ENCODE data around the gene IGF2R. TPM values are rescaled to one million over a fixed set of nuclear protein-coding genes. Genes with fewer than 3 reads are reported as not detected.
"Not testable (repeated sequence)": the region's sequence is repeated elsewhere in the genome, so short reads cannot be mapped to it uniquely, and the experiment has no call there.

Gene IGF2R
- total RNA-seq, 5 donors from 2014 or later (not counting 1 experiment from before 2014, with no cell fraction given), result 63.4 to 87.5 (median 70.5) TPM

DNA sequence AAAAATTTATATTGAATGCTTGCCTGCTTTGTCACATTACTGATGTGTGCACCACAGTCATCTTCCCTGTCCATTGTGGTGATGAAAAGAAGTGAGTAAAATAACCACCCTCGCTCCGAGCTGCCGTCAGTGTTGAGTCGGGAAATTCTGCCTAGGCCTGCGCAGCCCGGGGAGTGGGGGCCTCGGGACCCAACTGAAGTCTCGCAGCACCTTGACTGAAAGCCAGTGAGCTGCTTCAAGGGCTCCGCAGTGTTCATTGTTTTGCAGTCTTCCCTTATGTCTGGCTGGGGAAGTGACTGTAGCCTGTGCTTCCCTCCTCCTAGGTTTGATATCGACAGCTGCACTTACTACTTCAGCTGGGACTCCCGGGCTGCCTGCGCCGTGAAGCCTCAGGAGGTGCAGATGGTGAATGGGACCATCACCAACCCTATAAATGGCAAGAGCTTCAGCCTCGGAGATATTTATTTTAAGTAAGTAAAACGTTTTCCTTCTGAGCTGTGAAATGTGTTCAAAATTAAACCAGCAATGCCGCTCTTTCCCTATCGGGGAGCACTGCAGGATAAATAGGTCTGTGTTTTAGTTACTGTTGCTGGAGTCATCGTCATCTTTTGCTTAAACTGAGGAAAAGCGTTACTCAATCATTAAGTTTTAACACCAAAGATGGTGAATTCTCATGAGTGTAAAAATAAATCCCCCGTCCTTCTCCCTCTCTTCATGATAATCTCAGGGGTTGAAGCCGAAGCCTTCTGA lies 120.1 kb downstream of the IGF2R start:
- Histone ChIP-seq H3K27me3 (replicated peaks in 1 of 2; ENCODE audit: control insufficient read depth in 2 of 2, extremely low read depth in 1 of 2, insufficient read depth in 2 of 2, low read length in 1 of 2) (no peaks in the 10 kb centered on the region), H3K4me1 (ENCODE audit: control insufficient read depth in 1 of 2, extremely low read depth in 1 of 2, insufficient read depth in 2 of 2, low read length in 2 of 2) (no peaks in the 10 kb centered on the region), H3K27ac (ENCODE audit: low read length) (no peak overlapping the region), H3K36me3 (ENCODE audit: control insufficient read depth in 2 of 2, extremely low read depth in 1 of 2, insufficient read depth in 1 of 2, low read length in 1 of 2) (peaks cover 36 to 94% of the 10 kb centered on the region in 2 donors), H3K9me3 (no peaks in the 10 kb centered on the region), H3K4me3 (ENCODE audit: control insufficient read depth in 1 of 2, extremely low read depth in 1 of 2, low read length in 1 of 2) (no peak overlapping the region)
- H3K4me3 Mint-ChIP-seq, result no peak overlapping the region
- WGBS (ENCODE audit: insufficient coverage), result 100% methylated on average over 7 of the region's 21 CpGs
- DNase-seq (no peak), ATAC-seq (replicated peaks in 1 of 4) (no peak)
- CTCF ChIA-PET, result no interaction called here
- H3K4me1 Mint-ChIP-seq, result peaks cover 0 to 8% (median 2%) of the 10 kb centered on the region in 3 donors
- H3K36me3 Mint-ChIP-seq, result peaks cover 76% of the 10 kb centered on the region
- POLR2A ChIA-PET, result no interaction called here
- H3K27me3 Mint-ChIP-seq, result no peaks in the 10 kb centered on the region
- no peaks in the 10 kb centered on the region for H3K9me3 Mint-ChIP-seq
- no peak overlapping the region for H3K27ac Mint-ChIP-seq

DNA sequence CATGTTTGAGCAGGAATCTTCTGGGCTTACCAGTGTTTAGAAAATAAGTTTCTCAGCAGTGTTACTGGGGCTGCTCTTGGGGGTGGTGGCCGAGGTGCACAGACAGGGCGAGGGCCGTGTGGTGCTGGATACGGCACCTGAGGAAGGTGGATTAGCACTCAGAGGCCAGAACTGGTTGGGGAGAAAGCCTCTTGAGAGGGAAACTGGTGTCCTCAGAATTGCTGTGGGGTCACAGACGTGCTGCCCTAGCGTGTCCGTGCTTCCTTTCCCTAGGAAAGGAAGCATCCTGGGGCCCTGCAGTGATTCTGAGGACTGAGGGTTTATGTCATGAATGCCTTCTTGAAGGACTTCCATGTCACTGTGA lies 120.6 kb downstream of the IGF2R start:
- Histone ChIP-seq H3K27ac (ENCODE audit: low read length) (no peak overlapping the region), H3K4me1 (ENCODE audit: control insufficient read depth in 1 of 2, extremely low read depth in 1 of 2, insufficient read depth in 2 of 2, low read length in 2 of 2) (no peaks in the 10 kb centered on the region), H3K4me3 (ENCODE audit: control insufficient read depth in 1 of 2, extremely low read depth in 1 of 2, low read length in 1 of 2) (no peak overlapping the region), H3K9me3 (no peaks in the 10 kb centered on the region), H3K36me3 (ENCODE audit: control insufficient read depth in 2 of 2, extremely low read depth in 1 of 2, insufficient read depth in 1 of 2, low read length in 1 of 2) (peaks cover 30 to 93% of the 10 kb centered on the region in 2 donors), H3K27me3 (replicated peaks in 1 of 2; ENCODE audit: control insufficient read depth in 2 of 2, extremely low read depth in 1 of 2, insufficient read depth in 2 of 2, low read length in 1 of 2) (no peaks in the 10 kb centered on the region)
- peaks cover 0 to 8% (median 2%) of the 10 kb centered on the region in 3 donors for H3K4me1 Mint-ChIP-seq
- DNase-seq (no peak), ATAC-seq (replicated peaks in 1 of 4) (no peak)
- H3K27me3 Mint-ChIP-seq, result no peaks in the 10 kb centered on the region
- ChIA-PET CTCF (no interaction called here), POLR2A (no interaction called here)
- H3K27ac Mint-ChIP-seq, result no peak overlapping the region
- 100% methylated on average over 5 of the region's 7 CpGs for WGBS (ENCODE audit: insufficient coverage)
- peaks cover 76% of the 10 kb centered on the region for H3K36me3 Mint-ChIP-seq
- H3K4me3 Mint-ChIP-seq, result no peak overlapping the region
- H3K9me3 Mint-ChIP-seq, result no peaks in the 10 kb centered on the region

DNA sequence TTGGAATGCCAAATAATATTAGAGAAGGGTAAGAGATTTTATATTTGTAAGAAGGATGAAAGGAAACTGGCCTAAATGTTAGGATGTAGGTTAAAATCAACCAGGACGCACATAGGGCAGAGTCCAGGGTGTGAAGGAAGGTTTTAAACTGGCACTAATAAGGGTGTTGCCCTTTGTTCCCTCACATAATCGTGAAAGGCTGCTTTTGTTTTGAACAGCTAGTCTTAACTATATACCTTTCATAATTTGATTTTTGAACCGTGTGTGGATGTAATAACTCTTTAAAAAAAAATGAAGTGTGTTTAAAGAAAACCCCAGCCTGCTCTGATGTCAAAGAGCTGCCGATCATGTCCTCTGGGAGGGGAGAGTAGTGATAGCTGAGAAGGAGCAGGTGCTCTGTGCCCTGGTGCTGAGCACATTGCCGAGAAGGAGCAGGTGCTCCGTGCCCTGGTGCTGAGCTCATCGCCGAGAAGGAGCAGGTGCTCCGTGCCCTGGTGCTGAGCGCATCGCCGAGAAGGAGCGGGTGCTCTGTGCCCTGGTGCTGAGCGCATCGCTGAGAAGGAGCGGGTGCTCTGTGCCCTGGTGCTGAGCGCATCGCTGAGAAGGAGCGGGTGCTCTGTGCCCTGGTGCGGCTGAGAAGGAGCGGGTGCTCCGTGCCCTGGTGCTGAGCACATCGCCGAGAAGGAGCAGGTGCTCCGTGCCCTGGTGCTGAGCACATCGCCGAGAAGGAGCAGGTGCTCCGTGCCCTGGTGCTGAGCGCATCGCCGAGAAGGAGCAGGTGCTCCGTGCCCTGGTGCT lies 121.8 kb downstream of the IGF2R start:
- ATAC-seq (replicated peaks in 1 of 4); H3K4me3 ChIP-seq (ENCODE audit: control insufficient read depth in 1 of 2, extremely low read depth in 1 of 2, low read length in 1 of 2); H3K27me3 Mint-ChIP-seq; H3K9me3 Mint-ChIP-seq; H3K9me3 ChIP-seq; H3K27me3 ChIP-seq (replicated peaks in 1 of 2; ENCODE audit: control insufficient read depth in 2 of 2, extremely low read depth in 1 of 2, insufficient read depth in 2 of 2, low read length in 1 of 2); H3K27ac Mint-ChIP-seq; H3K4me1 Mint-ChIP-seq; CTCF ChIA-PET; H3K4me3 Mint-ChIP-seq; H3K27ac ChIP-seq (ENCODE audit: low read length); DNase-seq; H3K4me1 ChIP-seq (ENCODE audit: control insufficient read depth in 1 of 2, extremely low read depth in 1 of 2, insufficient read depth in 2 of 2, low read length in 2 of 2): not testable (repeated sequence)
- peaks cover 75% of the 10 kb centered on the region for H3K36me3 Mint-ChIP-seq
- POLR2A ChIA-PET, result interaction anchor here in 1 of 2 donors (0.5 kb wide), 1 partner anchor 256 kb away, joined by 5 read pairs; no protein-coding TSS in a partner anchor
- WGBS (ENCODE audit: insufficient coverage), result 97% methylated on average over 15 of the region's 32 CpGs
- peaks cover 33 to 90% of the 10 kb centered on the region in 2 donors for H3K36me3 ChIP-seq (ENCODE audit: control insufficient read depth in 2 of 2, extremely low read depth in 1 of 2, insufficient read depth in 1 of 2, low read length in 1 of 2)

DNA sequence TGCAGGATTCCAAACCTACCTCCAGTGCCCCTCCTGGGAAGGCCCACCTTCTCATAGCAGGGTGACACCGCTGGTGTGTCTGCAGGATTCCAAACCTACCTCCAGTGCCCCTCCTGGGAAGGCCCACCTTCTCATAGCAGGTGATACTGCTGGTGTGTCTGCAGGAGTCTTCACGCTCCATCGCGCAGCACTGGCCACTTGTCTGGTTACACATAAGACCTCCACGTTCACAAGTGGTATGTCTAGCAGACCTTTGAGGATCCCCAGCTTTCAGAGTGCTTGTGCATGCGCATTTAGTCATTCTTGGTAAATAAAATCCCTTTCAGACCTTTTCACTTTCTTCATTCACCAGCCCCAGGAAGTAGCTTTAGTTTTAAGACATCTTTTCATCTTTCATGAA lies 123.3 kb downstream of the IGF2R start:
- WGBS (ENCODE audit: insufficient coverage), result 93% methylated on average over 2 of the region's 6 CpGs
- H3K36me3 Mint-ChIP-seq, result peaks cover 75% of the 10 kb centered on the region
- H3K4me3 ChIP-seq (ENCODE audit: control insufficient read depth in 1 of 2, extremely low read depth in 1 of 2, low read length in 1 of 2); H3K4me1 Mint-ChIP-seq; H3K27ac Mint-ChIP-seq; DNase-seq; CTCF ChIA-PET; H3K9me3 ChIP-seq; H3K4me3 Mint-ChIP-seq; H3K27me3 ChIP-seq (replicated peaks in 1 of 2; ENCODE audit: control insufficient read depth in 2 of 2, extremely low read depth in 1 of 2, insufficient read depth in 2 of 2, low read length in 1 of 2); H3K9me3 Mint-ChIP-seq; H3K27ac ChIP-seq (ENCODE audit: low read length); H3K27me3 Mint-ChIP-seq; POLR2A ChIA-PET; H3K4me1 ChIP-seq (ENCODE audit: control insufficient read depth in 1 of 2, extremely low read depth in 1 of 2, insufficient read depth in 2 of 2, low read length in 2 of 2); ATAC-seq (replicated peaks in 1 of 4): not testable (repeated sequence)
- peaks cover 37 to 90% of the 10 kb centered on the region in 2 donors for H3K36me3 ChIP-seq (ENCODE audit: control insufficient read depth in 2 of 2, extremely low read depth in 1 of 2, insufficient read depth in 1 of 2, low read length in 1 of 2)

DNA sequence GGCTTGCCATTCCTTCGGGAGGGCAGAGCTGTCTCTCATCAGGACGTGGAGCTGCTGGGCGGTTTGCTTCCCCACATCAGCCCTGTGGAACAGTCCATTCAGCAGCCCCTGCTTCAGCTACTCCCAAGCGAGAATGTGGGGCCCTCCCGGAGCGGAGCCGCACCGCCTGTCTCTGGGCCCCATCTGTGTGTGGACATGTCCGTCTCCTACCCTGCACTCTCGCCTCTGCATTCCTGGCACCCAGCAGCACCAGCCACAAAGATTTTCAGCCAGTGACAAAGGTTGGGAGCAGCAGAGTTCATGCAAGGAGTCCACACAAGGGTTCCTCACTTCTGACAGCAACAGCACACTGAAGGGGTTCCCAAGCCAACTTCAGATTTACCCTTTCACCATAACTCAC lies 123.7 kb downstream of the IGF2R start:
- H3K27ac Mint-ChIP-seq, result no peak overlapping the region
- no peaks in the 10 kb centered on the region for H3K27me3 ChIP-seq (replicated peaks in 1 of 2; ENCODE audit: control insufficient read depth in 2 of 2, extremely low read depth in 1 of 2, insufficient read depth in 2 of 2, low read length in 1 of 2)
- H3K4me1 ChIP-seq (ENCODE audit: control insufficient read depth in 1 of 2, extremely low read depth in 1 of 2, insufficient read depth in 2 of 2, low read length in 2 of 2), result no peaks in the 10 kb centered on the region
- 93% methylated on average over 10 of the region's 10 CpGs for WGBS (ENCODE audit: insufficient coverage)
- CTCF ChIA-PET, result no interaction called here
- POLR2A ChIA-PET, result no interaction called here
- H3K27me3 Mint-ChIP-seq, result no peaks in the 10 kb centered on the region
- H3K9me3 Mint-ChIP-seq, result no peaks in the 10 kb centered on the region
- H3K4me3 ChIP-seq (ENCODE audit: control insufficient read depth in 1 of 2, extremely low read depth in 1 of 2, low read length in 1 of 2), result no peak overlapping the region
- H3K27ac ChIP-seq (ENCODE audit: low read length), result no peak overlapping the region
- no peak overlapping the region for H3K4me3 Mint-ChIP-seq
- peaks cover 79% of the 10 kb centered on the region for H3K36me3 Mint-ChIP-seq
- no peaks in the 10 kb centered on the region for H3K9me3 ChIP-seq
- peaks cover 37 to 86% of the 10 kb centered on the region in 2 donors for H3K36me3 ChIP-seq (ENCODE audit: control insufficient read depth in 2 of 2, extremely low read depth in 1 of 2, insufficient read depth in 1 of 2, low read length in 1 of 2)
- no peak for DNase-seq
- no peak for ATAC-seq (replicated peaks in 1 of 4)
- no peaks in the 10 kb centered on the region for H3K4me1 Mint-ChIP-seq

DNA sequence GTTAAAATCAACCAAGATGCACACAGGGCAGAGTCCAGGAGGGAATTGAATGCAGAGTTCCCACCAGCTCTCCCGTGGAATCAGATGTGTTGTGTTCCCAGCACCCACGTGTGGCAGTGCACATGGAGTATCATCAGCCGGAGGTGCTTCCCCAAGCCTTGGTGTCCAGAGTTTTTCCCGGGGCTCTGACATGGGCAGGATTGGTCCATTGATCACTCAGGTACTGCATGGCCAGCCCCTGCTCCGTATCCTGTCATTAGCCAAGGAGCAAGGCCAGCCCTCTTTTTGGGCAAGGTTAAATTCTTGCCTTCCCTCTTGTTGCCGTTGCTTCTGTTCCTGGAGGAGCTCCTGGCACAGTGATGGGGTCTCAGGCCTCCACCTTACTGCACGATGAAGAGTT lies 124.2 kb downstream of the IGF2R start:
- Mint-ChIP-seq H3K4me1 (peaks cover 0 to 1% (median 0%) of the 10 kb centered on the region in 3 donors), H3K9me3 (no peaks in the 10 kb centered on the region), H3K36me3 (peaks cover 79% of the 10 kb centered on the region), H3K27me3 (no peaks in the 10 kb centered on the region), H3K4me3 (no peak overlapping the region), H3K27ac (no peak overlapping the region)
- ChIA-PET POLR2A (no interaction called here), CTCF (no interaction called here)
- H3K36me3 ChIP-seq (ENCODE audit: control insufficient read depth in 2 of 2, extremely low read depth in 1 of 2, insufficient read depth in 1 of 2, low read length in 1 of 2), result peaks cover 33 to 86% of the 10 kb centered on the region in 2 donors
- no peaks in the 10 kb centered on the region for H3K4me1 ChIP-seq (ENCODE audit: control insufficient read depth in 1 of 2, extremely low read depth in 1 of 2, insufficient read depth in 2 of 2, low read length in 2 of 2)
- DNase-seq (no peak), ATAC-seq (replicated peaks in 1 of 4) (no peak)
- no peak overlapping the region for H3K27ac ChIP-seq (ENCODE audit: low read length)
- H3K4me3 ChIP-seq (ENCODE audit: control insufficient read depth in 1 of 2, extremely low read depth in 1 of 2, low read length in 1 of 2), result no peak overlapping the region
- no peaks in the 10 kb centered on the region for H3K27me3 ChIP-seq (replicated peaks in 1 of 2; ENCODE audit: control insufficient read depth in 2 of 2, extremely low read depth in 1 of 2, insufficient read depth in 2 of 2, low read length in 1 of 2)
- 96% methylated on average over 5 of the region's 7 CpGs for WGBS (ENCODE audit: insufficient coverage)
- H3K9me3 ChIP-seq, result no peaks in the 10 kb centered on the region

Data from T-cell (primary cell).